Measurements from ENCODE around the gene KCNJ11.
A peak's percentile ranks its signal among the peaks of the same experiment; 100 is the strongest.

The KCNJ11 gene

DNA sequence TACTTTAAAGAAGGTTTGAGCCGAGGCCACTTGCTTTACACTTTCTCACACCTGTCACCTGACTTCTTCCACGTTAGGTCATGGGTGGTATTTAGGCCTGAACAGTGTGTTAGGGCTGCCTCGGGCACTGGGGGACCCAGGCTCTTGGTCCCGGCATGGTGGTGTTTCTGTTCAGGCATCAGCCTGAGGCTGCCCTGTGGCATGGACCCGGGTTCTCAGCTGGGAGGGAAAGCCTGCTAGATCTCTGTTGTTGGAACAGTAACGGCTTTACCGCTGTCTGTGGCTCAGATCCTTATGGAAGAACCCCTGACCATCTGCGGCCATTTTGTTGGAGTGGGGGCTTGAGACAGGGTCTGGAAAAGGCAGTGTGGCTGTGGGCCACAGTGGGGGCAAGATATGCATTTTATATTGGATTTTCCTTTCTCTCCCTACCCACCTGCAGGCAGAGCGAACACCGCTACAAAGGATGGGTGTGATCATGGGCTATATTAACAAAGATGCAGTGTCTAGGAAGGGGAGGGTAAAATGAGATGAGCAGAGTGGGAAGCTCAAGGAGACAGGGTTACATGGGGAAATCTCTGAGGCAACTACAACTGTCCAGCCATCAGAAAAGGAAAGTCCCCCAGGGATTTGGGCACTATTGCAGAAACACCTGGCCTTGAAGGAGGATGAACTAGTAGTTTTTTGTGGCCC is 1.6 kb upstream of the KCNJ11 start:
- no peak for DNase-seq (ENCODE audit: low read depth)

DNA sequence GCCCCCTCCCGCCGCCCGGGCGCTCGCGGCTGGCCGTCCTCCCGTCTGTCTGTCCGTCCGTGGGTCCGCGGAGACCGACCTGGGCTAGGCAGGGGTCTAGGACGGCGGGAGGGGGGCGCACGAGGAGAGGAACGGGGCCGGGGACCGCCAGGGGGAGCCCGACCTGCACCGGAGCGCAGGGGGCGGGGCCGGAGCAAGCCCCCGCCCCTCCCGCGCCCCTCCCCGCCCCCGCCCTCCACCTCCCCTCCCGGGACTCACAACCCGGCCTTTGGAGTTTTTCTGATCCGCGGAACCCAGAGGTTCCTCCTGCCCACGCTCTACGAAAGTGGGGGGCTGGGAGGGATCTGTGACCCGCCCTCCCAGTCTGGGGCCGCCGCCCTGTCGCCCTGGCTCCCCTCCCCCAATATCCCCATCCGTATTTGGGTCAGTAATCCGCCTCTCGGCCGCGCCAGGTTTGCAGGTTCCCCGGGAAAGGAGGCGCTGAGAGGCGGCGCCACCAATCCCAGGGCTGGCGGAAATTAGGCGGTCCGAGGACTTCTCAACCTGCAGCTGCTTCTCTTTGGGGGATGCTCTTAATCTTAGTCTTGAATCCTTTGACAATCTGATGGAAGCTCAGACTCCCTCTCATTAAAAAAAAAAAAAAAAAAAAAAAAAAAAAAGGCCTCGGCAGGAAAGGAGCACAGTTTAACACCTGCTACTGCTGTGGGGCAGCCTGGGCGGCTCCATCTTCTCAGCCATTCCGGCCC is 925 bp upstream of the KCNJ11 start:
- DNase-seq (ENCODE audit: low read depth): peak; percentile 41

- no peak for DNase-seq (ENCODE audit: low read depth)
Measured at GRCh38 chr11:17387811-17388210, 648 bp downstream of the KCNJ11 start.

- no peak for DNase-seq (ENCODE audit: low read depth)
Measured at GRCh38 chr11:17387254-17387653, 1.2 kb downstream of the KCNJ11 start.

- DNase-seq (ENCODE audit: low read depth): peak; percentile 47
Measured at GRCh38 chr11:17386331-17387084, 2.0 kb downstream of the KCNJ11 start.

DNA sequence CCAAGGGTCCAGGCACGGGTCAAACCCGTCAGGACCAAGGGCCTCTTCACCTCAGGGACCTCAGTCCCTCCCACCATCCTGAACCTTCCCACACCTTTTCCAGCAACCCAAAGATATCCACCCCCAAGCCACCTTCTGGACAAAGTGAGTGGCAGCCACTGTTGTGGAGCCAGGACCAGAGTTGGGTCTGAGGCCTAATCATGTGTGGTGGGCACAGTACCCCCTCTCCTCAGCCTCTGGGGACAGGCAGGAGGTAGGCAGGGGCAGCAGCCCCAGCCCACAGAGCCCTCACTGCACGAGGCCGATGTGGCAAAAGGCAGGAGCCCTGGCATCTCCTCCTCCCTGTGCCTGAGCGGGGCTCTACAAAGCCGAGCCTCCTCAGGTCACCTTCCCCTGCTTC is 2.5 kb downstream of the KCNJ11 start:
- no peak for DNase-seq (ENCODE audit: low read depth)

- DNase-seq (ENCODE audit: low read depth): no peak
Measured at GRCh38 chr11:17385492-17385891, 3.0 kb downstream of the KCNJ11 start.

GRCh38 chr11:17384002-17384511 is 4.4 kb downstream of the KCNJ11 start:
- DNase-seq (ENCODE audit: low read depth): peak; percentile 80

DNA sequence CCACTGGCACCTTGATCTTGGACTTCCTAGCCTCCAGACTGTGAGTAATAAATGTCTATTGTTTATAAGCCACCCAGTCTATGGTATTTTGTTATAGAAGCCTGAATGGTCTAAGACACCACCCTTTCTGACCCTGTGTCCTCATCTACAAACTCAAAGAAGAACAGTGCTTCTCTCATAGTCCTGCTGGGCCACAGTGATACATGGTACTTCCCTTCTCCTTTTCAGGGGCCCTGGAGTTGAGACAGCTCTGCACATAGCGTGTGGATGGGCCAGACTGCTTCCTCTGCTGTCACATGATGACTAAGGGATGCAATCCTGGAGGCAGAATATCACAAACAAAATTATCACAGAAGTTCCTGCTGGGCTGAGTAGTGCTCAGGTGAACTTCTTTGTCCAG is 5.0 kb downstream of the KCNJ11 start:
- peak; percentile 22 for DNase-seq (ENCODE audit: low read depth)

GRCh38 chr11:17382046-17382728 is 6.3 kb downstream of the KCNJ11 start:
- DNase-seq (ENCODE audit: low read depth): peak; percentile 51

DNA sequence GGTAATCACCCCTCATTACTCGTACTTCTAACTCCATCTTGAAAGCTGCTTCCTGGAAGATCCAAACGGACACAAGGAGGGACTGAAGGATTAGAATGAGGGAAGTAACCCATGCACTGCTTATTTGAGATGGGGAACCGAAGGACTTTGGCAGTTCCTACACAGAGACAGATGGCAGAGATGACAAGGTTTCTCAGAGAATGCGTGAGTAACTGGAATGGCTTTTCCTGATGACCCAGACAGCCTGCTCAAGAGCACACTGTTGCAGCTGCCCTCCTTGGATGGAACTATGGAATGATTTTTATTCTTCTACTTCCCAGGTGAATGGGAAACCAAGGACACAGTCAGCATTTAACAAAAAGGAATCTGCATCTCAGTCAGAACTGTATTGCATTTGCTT is 7.3 kb downstream of the KCNJ11 start:
- peak; percentile 76 for DNase-seq (ENCODE audit: low read depth)

- no peak for DNase-seq (ENCODE audit: low read depth)
Measured at GRCh38 chr11:17379383-17380180, 8.9 kb downstream of the KCNJ11 start.

- no peak for DNase-seq (ENCODE audit: low read depth)
Measured at GRCh38 chr11:17378655-17379054, 9.8 kb downstream of the KCNJ11 start.

DNA sequence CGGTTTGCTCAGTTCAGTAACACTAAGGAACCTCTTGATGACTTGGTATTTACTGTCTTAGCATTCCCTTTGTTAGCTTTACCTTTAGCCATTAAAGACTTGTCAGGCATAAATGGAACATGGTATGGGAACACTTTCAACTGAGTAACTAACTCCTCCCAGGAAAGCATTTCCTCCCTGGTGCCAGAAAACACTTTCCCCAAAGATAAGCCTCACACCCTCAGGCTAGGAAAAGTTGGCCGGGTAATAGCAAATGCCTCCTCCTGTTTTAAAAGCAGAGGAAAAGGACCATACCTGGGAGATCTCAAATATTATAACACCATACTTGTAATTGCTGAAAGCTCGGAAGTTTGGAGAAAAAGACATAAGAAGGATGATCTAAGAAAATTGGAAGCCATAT is 12.0 kb downstream of the KCNJ11 start:
- DNase-seq (ENCODE audit: low read depth): no peak

DNA sequence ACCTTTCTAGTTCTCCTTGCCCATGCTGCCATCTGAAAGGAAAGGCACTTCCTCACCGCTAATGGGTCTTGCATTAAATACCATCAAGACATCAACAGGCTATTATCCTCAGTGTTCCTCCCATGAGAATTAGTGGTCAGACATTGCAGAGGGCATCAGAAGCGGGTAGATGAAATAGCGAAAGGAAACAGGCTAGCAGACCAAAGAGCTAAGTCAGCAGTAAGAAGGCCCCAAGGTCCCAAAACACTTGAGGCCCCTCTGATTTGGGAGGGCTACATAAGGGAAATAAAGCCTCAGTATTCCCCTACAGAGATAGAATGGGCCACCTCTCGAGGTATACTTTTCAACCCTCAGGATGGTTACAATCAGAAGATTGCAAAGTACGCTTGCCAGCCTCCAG is 12.9 kb downstream of the KCNJ11 start:
- no peak for DNase-seq (ENCODE audit: low read depth)

DNA sequence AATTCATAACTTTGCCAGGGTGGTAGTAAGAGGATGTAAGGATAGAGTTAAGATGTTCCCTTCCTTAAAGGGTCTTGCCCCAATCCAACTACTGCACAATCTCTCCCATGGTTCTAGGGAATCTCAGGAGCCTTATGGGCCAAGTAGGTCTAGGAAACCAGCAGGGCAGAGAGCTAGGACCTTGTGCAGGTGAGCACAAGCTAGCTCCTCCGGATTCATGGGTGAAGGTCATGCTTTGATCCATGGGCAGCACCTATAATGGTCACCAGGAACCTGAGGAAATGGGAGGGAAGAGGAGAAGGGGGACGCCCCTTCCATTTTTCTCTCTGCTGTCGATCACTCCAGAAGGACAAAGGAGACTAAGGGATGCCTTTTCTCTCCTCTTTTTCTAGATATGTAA is 16.8 kb downstream of the KCNJ11 start:
- no peak for DNase-seq (ENCODE audit: low read depth)

DNA sequence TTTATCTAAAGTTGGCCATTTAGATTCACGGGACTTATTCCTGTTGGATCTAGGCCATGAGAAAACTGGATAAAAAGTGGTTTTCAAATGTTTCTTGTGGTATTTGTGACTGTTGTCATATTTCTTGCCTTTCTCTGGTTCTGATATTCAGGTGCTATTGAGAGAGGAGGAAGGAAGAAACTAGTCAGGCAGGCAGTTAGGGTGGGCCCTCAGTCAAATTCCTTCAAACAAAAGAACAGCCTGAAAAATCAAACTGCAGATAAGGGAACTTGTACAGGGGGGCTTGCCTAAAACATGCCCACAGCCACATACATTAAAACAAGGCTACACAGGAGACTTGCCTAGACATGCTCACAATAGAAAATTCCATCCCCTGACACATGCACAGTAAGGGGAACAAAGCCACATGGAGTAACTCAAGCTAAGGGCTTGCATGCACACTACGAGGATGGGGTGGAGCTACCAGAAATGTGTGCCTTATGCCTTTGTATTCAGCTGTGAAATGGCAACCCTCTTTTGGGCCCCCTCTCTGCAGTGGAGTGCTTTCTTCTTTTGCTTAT is 18.7 kb downstream of the KCNJ11 start:
- DNase-seq (ENCODE audit: low read depth): no peak

DNA sequence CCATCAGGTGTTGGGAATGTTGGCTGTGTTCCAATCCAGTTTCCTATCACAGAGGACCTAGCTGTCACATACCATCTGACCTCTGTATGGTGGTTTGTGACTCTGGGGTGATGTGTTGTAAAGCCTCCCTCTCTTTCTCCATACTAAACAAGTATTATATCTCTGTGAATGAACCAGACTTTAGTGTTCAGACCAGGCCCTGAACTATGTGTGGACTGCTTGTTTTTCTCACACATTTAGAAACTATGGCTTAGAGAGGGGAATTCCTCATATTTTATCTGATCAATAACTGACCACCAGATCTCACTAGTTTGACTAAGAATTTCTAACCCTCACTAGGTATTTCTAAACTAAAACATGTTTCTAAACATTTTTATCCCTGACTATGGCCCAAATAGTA is 19.4 kb downstream of the KCNJ11 start:
- DNase-seq (ENCODE audit: low read depth): no peak

DNA sequence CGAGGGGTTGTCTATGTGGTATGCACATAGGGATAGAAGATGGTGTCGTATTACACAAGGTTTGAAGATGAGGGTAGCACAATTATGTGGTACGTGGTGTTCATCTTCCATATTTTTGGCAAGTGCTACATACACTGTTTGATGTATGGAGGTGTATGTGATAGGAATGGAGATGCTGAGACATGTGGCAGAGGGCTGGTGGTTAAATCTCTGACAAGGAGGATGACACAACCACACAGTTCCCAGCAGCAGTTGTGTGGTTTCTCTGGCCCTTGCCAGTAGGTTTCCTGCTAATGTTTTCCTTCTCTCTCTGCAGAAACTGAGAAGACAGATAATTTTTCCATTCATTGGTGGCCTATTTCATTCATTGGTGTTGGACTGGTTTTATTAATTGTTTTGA is 19.9 kb downstream of the KCNJ11 start:
- no peak for DNase-seq (ENCODE audit: low read depth)

- DNase-seq (ENCODE audit: low read depth): no peak
Measured at GRCh38 chr11:17366495-17366894, 22.0 kb downstream of the KCNJ11 start.

- DNase-seq (ENCODE audit: low read depth): peak; percentile 76
Measured at GRCh38 chr11:17354601-17354991, 33.9 kb downstream of the KCNJ11 start.

All from EH (cell line).